NB4 (cell line): Measurements from ENCODE around the gene SPOP.

Experiments used
- CTCF ChIP-seq: IDR thresholded peaks from one replicate; pipeline ENCODE4 v1.5.1; 2012; ENCODE audit warnings: low read depth, low read length
- MAX ChIP-seq: IDR thresholded peaks from 2 replicates; pipeline ENCODE4 v1.6.1; 2011; ENCODE audit warnings: low read depth, low read length

- no peak for TF ChIP-seq MAX
- TF ChIP-seq CTCF, result no peak
These were observed 20.1 kb upstream of the SPOP start for GRCh38 chr17:49698005-49698404.
